PC-3 (cell line): Measurements from ENCODE around the gene RERE. TPM values are rescaled to one million over a fixed set of nuclear protein-coding genes. Genes with fewer than 3 reads are reported as not detected.
A peak's percentile ranks its signal among the peaks of the same experiment; 100 is the strongest.

Source experiments
- ATAC-seq: fragments of 200-7000 bp; cut with Tn5 transposase; 2 replicates; pipeline ENCODE4 v1.9.1; 2020; ENCODE audit warnings: mild to moderate bottlenecking, moderate library complexity
- BruUV-seq: library from RNA; stranded (reverse); fragments of 400-500 nt; replicated peaks from 2 replicates; lab custom pipeline; 2021; lab: Mats Ljungman, UMichigan
- CTCF ChIA-PET: fragments of 300-600 bp; sonication (Branson Sonifier 250); formaldehyde crosslinking; loops from one replicate; lab custom pipeline; 2022; ENCODE audit warnings: antibody characterized with exemption; lab: Charles Lee
- POLR2A ChIA-PET: fragments of 300-600 bp; sonication (Branson Sonifier 250); formaldehyde crosslinking; loops from one replicate; lab custom pipeline; 2022; ENCODE audit warnings: antibody characterized with exemption; ENCODE audit not compliant: unreplicated experiment; lab: Charles Lee
- DNase-seq: peaks from one replicate; pipeline ENCODE4 v3.0.0-alpha.2; 2015
- H2AFZ ChIP-seq: fragments of 300-600 bp; sonication (generic); 2 replicates; pipeline ENCODE4 v1.6.0; 2016; ENCODE audit warnings: antibody characterized with exemption, low read length
- H3F3A ChIP-seq: fragments of 300-600 bp; sonication (generic); one replicate; pipeline ENCODE4 v1.6.0; 2017; ENCODE audit warnings: antibody characterized with exemption, low read length, control low read depth, mild to moderate bottlenecking; ENCODE audit not compliant: unreplicated experiment
- H3K27ac ChIP-seq: fragments of 300-600 bp; sonication (generic); 2 replicates; pipeline ENCODE4 v1.5.1; 2016; ENCODE audit warnings: mild to moderate bottlenecking, low read length
- H3K27me3 ChIP-seq: fragments of 300-600 bp; sonication (generic); 2 replicates; pipeline ENCODE4 v1.6.1; 2016; ENCODE audit warnings: low read length, mixed read lengths
- H3K36me3 ChIP-seq: fragments of 300-600 bp; sonication (generic); 2 replicates; pipeline ENCODE4 v1.6.1; 2016; ENCODE audit warnings: low read depth, mixed run types, low read length, mixed read lengths
- H3K4me1 ChIP-seq: fragments of 300-600 bp; sonication (generic); 2 replicates; pipeline ENCODE4 v1.5.1; 2016; ENCODE audit warnings: low read length; ENCODE audit not compliant: insufficient read depth
- H3K4me2 ChIP-seq: fragments of 300-600 bp; sonication (generic); 2 replicates; pipeline ENCODE4 v1.6.0; 2016; ENCODE audit warnings: low read length
- H3K4me3 ChIP-seq: fragments of 300-600 bp; sonication (generic); 2 replicates; pipeline ENCODE4 v1.5.1; 2016; ENCODE audit warnings: mild to moderate bottlenecking, low read length, mixed read lengths
- H3K79me2 ChIP-seq: fragments of 300-600 bp; sonication (generic); 2 replicates; pipeline ENCODE4 v1.6.1; 2017; ENCODE audit warnings: low read length, mixed read lengths
- H3K9ac ChIP-seq: fragments of 300-600 bp; sonication (generic); 2 replicates; pipeline ENCODE4 v1.6.0; 2016; ENCODE audit warnings: mild to moderate bottlenecking, low read length
- H3K9me2 ChIP-seq: fragments of 300-600 bp; sonication (generic); replicated peaks from 2 replicates; pipeline ENCODE4 v1.6.1; 2016; ENCODE audit warnings: mixed run types, low read length, mixed read lengths
- H3K9me3 ChIP-seq: fragments of 300-600 bp; sonication (generic); 2 replicates; pipeline ENCODE4 v1.6.1; 2016; ENCODE audit warnings: low read length, mixed read lengths
- H4K20me1 ChIP-seq: fragments of 300-600 bp; sonication (generic); 2 replicates; pipeline ENCODE4 v1.6.1; 2016; ENCODE audit warnings: low read length, mixed read lengths
- CTCF ChIP-seq: fragments of 300-600 bp; sonication (generic); conservative IDR thresholded peaks from 2 replicates; pipeline ENCODE4 v1.5.1; 2017; ENCODE audit warnings: antibody characterized with exemption, low read depth, mild to moderate bottlenecking, low read length
- EZH2 ChIP-seq: fragments of 300-600 bp; sonication (generic); IDR thresholded peaks from one replicate; pipeline ENCODE4 v1.6.1; 2017; ENCODE audit warnings: antibody characterized with exemption, mild to moderate bottlenecking, low read length; ENCODE audit not compliant: unreplicated experiment
- EZH2phosphoT487 ChIP-seq: fragments of 300-600 bp; sonication (generic); IDR thresholded peaks from 2 replicates; pipeline ENCODE4 v1.6.1; 2018; ENCODE audit warnings: mild to moderate bottlenecking, antibody characterized with exemption, low read length, borderline replicate concordance
- intact Hi-C: fragments of 100-400 bp; cut with micrococcal nuclease; formaldehyde crosslinking; loops from 2 replicates; pipeline ENCODE4 v1.9.0; 2023
- total RNA-seq: library from RNA; depleted of rRNA; stranded (reverse); fragments of >200 nt; gene quantifications from 2 replicates; pipeline ENCODE4 v1.2.3, GENCODE V29; 2014

RERE gene
- total RNA-seq, 1 experiment from 2014 or later = 24.2 TPM

- DNase-seq = peak; percentile 8
- Histone ChIP-seq H3K9me3 (no peaks in the 10 kb centered on the region), H3K27ac (no peak overlapping the region), H3K4me1 (peaks cover 18% of the 10 kb centered on the region; the same call in 1 of the 2 replicates), H3F3A (no peaks in the 10 kb centered on the region), H3K9ac (no peak overlapping the region), H3K27me3 (no peaks in the 10 kb centered on the region), H3K4me2 (no peak overlapping the region), H3K36me3 (no peaks in the 10 kb centered on the region), H2AFZ (no peak overlapping the region), H3K4me3 (no peak overlapping the region), H3K79me2 (peaks cover 42% of the 10 kb centered on the region), H4K20me1 (peaks cover 8% of the 10 kb centered on the region; the same call in 1 of the 2 replicates), H3K9me2 (no peaks in the 10 kb centered on the region)
- CTCF ChIA-PET = interaction anchor here (0.6 kb wide), 1 partner anchor 162 kb away, joined by 3 read pairs; no protein-coding TSS in a partner anchor
- TF ChIP-seq EZH2 = no peak
- ATAC-seq = no peak; the same call in 1 of the 2 replicates
- POLR2A ChIA-PET = no interaction called here
- intact Hi-C loops = no loop called here
- no TSS peak for BruUV-seq
Measured at GRCh38 chr1:8643542-8644536, 173.6 kb downstream of the RERE start.

GRCh38 chr1:8642114-8642513, 175.3 kb downstream of the RERE start:
- H3K9me3 ChIP-seq = no peaks in the 10 kb centered on the region
- H3K4me2 ChIP-seq = no peak overlapping the region
- H2AFZ ChIP-seq = no peak overlapping the region
- POLR2A ChIA-PET = no interaction called here
- no peak overlapping the region for H3K27ac ChIP-seq
- H3F3A ChIP-seq = no peaks in the 10 kb centered on the region
- DNase-seq (no peak), ATAC-seq (no peak)
- H3K9ac ChIP-seq = no peak overlapping the region
- H4K20me1 ChIP-seq = peaks cover 8% of the 10 kb centered on the region; the same call in 1 of the 2 replicates
- intact Hi-C loops = no loop called here
- H3K36me3 ChIP-seq = no peaks in the 10 kb centered on the region
- no peak for TF ChIP-seq CTCF
- peaks cover 10% of the 10 kb centered on the region; the same call in 1 of the 2 replicates for H3K4me1 ChIP-seq
- H3K27me3 ChIP-seq = no peaks in the 10 kb centered on the region
- no peak overlapping the region for H3K4me3 ChIP-seq
- H3K79me2 ChIP-seq = peaks cover 29% of the 10 kb centered on the region
- H3K9me2 ChIP-seq = no peaks in the 10 kb centered on the region
- no TSS peak for BruUV-seq
- CTCF ChIA-PET = no interaction called here

GRCh38 chr1:8641377-8641997, 176.0 kb downstream of the RERE start:
- Histone ChIP-seq H2AFZ (no peak overlapping the region), H3K79me2 (peaks cover 22% of the 10 kb centered on the region), H3K4me1 (peaks cover 10% of the 10 kb centered on the region; the same call in 1 of the 2 replicates), H3K27ac (no peak overlapping the region), H3K36me3 (no peaks in the 10 kb centered on the region), H3K4me3 (no peak overlapping the region), H4K20me1 (peaks cover 8% of the 10 kb centered on the region; the same call in 1 of the 2 replicates), H3K9ac (no peak overlapping the region), H3K4me2 (no peak overlapping the region), H3K27me3 (no peaks in the 10 kb centered on the region), H3F3A (no peaks in the 10 kb centered on the region), H3K9me2 (no peaks in the 10 kb centered on the region), H3K9me3 (no peaks in the 10 kb centered on the region)
- TF ChIP-seq EZH2 = no peak
- no peak for TF ChIP-seq EZH2phosphoT487
- ChIA-PET CTCF (interaction anchor here (0.6 kb wide), 1 partner anchor 99 kb away, joined by 3 read pairs; no protein-coding TSS in a partner anchor), POLR2A (no interaction called here)
- intact Hi-C loops = no loop called here
- DNase-seq (no peak), ATAC-seq (no peak)
- BruUV-seq = no TSS peak
